Measurements from ENCODE around the gene PIM3.

Gene PIM3

DNA sequence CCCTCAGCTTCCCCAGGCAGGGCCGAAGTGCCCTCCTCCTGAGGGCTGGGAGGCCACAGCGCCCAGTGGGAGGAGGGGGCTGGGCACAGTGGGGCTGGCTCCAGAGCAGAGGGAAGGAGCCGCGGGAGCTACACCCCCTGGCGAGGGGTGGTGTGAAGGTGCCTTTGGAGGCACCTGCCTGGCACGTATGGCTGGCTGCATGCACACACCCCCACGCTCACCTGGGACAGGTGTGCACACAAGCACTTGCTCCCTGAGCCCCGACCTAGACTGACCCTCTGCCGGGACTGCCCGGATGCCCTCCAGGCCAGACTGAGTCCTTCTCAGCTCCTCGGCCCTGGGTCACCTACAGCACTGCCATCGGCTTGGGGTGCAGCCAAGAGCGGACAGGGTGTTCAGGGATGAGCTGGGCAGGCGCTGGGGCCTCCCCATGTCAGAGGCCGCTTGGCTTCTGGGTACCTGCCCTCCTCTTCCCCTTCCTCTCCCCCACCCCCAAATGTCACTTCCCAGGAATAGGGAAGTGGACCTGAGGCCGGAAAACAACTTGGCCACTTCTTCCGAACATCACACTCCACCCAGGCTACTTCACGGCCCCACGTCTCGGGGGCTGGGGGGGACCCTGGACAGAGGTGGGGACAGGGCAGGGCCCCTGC is 7.4 kb upstream of the PIM3 start:
- in situ Hi-C loops (cut with MboI; ENCODE audit: low sequenced_read_pairs): no loop called here

DNA sequence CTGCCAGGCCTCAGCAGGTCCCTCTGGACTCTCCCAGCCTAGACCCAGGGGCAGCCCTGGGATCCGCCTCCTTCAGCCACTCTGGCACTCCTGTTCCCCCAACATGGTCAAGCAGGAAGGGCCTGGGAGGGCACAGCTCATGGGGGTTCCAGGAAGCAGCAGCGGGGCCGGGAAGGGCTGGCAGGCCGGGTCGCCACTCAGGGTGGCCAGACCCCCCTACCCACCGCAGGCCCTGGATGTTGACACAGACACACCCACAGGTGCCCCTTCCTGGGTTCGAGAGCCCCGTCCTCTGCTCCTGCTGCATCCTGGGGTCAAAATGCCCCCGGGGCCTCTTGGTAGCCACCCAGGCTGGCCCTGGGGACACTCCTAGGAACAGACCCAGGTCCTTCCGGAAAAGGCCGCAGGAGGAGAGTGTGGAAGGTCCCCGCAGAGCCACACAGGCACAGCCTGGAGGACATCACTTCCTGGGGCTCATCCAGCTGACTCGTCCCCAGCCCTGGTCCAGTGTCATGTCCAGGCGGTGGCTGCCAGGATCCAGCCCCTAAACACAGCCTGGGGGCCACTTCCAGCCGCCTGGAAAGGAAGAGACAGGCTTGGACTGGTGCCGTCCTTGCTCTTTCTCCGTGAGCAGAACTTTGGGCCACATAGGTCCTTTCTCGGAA is 6.8 kb upstream of the PIM3 start:
- in situ Hi-C loops (cut with MboI; ENCODE audit: low sequenced_read_pairs): no loop called here

DNA sequence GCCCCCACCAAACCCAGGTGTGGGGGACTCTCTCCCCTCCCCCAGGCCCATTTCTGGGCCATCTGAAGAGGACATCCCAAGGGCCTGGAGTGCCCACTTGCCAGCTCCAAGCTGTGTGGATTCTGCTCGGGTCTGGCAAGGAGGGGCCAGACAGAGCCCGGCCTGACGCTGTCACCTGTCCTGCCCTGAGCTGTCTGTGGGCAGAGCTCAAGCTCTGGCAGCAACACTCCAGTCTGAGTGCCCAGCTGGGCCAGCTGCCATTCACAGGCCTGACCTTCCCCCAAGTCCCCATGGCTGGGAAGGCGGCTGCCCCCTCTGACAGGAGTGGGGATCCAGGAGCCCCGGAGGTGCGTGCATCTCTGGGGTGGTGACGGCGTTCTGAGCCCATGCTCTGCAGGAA is 6.2 kb upstream of the PIM3 start:
- in situ Hi-C loops (cut with MboI; ENCODE audit: low sequenced_read_pairs): no loop called here

DNA sequence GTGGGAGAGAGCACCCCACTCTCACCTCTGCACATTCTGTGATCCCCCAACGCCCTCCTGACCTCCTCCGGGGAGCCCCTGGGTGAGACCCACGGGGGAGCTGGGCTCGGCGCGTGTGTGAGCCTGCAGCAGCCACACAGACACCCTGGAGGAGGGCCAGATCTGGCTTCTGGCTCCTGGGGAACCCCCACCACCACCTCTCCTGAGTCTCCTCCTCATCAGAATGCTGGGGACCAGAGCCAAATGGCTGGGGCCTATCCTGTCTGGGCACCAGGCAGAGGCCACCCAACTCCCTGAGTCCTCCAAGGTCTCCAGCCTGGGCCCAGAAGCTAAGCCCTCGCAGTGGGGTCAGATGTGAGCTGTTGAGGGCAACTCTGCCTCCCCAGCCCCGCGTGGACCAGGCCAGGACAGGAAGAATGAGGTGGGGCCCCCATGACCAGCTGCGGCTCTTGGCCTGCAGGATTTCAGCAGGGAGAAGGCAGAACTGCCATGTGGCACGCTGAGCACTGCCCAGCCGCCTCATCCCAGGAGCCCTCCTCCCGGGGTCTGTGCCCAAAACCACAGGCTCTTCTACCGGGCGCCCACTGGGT is 5.5 kb upstream of the PIM3 start:
- in situ Hi-C loops (cut with MboI; ENCODE audit: low sequenced_read_pairs): no loop called here

DNA sequence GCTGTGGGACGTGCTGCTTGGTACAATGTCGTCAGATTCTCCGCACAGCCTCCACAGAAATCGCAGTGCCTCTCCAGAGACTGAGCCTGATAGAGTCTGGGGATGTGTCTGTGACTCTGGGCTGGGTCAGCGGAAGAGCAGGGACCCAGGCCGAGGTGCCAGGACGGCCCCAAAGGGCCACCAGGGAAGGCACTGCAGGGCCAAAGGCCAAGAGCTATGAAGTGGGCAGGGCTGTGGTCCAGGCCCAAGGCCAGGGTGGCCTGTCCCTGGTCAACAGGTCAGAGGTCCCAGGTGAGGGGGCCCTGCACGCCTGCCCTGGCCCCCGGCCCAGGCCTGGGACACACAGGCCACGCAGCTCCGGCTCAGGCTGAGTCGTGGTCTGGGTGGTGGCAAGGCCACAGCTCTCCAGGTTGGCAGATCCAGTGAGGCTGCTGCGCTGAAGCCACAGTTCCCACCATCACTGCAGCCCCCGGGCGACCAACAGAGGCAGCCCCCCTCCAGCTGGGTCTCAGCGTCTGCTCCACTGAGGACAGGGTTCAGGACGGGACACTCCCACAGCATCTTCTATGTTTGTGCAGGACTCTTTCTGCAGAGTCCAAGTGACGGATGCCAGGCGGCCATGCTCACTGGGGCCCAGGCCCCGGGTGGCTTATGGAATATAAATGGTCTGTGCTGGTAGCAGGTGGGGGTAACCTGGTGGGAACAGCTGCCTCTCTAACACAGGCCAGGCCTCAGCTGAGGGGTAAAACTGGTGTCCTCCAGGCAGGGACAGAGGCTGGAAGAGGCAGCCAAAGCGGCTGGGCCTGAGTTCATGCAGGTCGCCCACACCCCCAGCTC is 4.8 kb upstream of the PIM3 start:
- in situ Hi-C loops (cut with MboI; ENCODE audit: low sequenced_read_pairs): no loop called here

DNA sequence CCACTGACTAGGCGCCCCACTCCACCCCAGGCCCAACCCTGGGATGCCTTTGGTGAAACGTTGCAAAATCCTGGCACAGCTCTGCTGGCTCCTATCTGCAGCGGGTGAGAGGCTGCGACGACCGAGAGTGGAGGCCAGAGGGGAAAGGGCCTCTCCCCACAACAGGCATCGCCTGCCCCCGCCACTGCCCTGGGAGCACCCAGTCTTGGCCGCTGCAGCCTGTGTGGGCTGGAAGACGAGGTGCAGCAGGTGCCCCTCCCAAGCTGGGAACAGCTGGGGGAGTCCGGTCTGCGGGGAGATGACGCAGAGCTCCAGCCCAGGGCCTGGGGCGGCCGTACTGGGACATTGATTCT is 4.2 kb upstream of the PIM3 start:
- in situ Hi-C loops (cut with MboI; ENCODE audit: low sequenced_read_pairs): no loop called here

DNA sequence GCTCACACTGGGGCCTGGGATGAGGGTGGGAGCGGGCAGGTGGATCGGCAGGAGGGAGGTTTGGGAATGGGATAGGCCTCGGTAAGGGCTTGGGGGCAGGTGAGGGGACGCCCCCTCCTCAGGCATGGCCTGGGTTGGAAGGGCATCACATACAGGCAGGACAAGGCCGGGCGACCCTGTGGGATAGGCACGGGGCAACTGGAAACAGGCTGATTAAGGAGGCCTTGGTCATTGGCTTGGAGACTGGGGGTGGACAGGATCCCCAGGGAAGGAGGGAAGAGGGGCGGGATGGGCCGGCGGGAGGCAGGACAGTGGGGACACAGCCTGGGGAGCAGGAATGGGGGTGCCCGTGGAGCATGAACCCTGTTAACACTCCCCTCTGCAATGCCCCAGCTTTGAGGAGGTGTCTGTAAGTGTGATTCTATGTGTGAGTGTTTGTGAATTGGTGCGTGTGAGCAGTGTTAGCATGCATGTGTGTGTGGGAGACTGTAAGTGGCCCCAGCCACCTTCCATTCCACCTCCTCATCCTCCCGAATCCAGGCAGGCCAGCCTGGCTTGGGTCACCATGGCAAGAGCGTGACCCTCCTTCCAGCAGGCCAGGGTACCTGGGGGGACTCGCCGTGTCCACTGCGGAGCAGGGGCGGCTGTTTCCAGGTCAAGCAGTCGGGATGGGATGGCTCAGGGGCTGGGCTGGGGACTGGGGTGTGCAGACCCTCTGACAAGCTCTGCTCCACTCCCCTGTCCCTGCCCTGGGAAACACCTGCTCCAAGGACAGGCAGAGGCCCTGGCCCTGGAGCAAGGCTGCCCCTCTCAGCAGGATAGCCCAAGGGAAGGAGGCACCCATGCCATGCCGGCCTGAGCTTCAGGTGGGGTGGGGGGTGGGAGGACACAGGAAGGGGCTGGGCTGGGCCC is 3.4 kb upstream of the PIM3 start:
- in situ Hi-C loops (cut with MboI; ENCODE audit: low sequenced_read_pairs): no loop called here

DNA sequence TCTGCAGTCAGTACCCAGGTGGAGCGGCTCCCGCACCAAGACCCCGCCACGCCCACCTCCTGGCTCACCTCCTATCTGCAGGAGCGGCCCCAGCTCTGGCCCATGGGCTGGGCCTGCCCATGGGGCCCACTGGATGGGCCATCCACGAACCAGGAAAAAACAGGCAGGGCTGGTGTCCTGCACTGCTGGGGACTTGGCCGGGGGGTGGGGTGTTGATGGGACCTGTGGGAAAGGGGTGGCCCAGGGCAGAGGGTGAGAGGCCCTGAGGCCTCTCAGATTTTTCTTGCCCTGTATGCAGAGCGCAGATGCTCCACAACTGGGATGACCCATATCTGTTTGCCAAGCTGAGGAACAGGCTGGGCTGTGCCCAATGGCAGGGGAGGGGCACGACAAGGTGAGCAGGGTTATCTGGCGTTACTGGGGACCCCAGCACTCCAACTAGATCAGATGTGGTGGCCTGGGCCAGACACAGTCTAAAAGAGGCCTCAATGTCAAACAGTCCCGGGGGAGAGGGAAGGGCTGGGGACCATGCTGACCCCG is 2.7 kb upstream of the PIM3 start:
- in situ Hi-C loops (cut with MboI; ENCODE audit: low sequenced_read_pairs): no loop called here

DNA sequence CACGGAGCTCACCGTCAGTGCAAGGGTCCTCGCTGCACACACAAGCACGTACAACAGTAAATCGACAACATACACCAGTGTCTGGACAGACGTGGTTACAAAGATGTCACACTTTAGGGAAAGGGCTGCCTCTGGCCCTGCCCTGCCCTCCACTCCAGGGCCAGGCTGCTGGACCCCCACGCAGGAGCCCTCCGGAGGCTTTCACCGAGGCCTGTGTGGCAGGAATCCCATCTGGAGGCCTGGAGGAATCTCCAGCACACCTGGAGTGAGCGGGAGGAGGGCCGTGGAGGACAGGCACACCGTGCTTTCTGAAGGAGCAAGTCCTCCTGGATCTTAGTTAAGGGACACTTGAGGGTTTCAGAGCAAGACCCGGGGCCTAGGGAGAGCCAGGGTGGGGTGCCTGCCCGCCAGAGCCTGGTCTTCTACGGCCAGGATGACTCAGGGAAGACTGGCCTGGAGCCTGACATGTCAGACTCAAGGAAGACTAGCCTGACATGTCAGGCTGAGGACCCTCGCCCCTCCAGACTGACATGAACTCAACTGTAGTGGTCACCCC is 2.1 kb upstream of the PIM3 start:
- in situ Hi-C loops (cut with MboI; ENCODE audit: low sequenced_read_pairs): no loop called here

DNA sequence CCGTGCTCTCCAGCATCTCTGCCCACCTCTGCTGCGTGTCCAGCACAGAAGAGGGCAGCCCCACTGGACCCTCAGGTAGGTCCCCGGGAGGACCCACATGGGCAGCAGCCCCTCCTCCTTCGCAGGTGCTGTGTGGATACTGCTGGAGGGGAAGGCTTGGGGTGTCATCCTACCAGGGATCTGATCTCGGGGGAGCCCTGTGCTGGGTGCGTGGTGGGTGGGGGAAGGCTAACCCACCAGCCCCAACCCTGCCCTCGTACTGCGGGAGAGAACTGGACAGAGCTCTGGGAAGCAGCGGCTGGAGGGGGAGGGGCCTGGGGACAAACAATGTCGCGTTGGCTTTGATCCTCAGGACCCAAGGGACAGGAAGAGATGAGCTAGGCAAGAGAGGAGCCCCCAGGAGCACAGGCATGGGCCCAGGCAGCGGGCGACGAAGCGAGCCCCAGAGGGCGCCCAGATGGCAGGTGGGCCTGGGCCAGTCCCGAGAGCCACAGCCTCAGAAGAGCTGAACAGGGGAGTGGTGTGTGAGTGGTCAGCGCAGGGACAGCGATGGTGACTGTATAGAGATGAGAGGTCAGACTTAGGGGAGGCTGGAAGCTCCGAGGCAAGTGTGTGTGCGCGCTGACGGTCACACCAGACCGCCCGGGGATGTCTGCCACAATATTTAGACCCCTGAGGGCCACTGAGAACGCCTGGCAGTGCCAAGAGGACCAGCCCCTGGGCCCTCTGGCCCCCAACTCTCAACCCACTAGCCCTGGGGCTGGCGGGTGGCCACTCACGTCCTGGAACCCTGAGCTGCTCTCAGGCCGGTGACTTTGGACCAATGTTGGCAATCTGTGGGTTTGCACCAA is 1.4 kb upstream of the PIM3 start:
- in situ Hi-C loops (cut with MboI; ENCODE audit: low sequenced_read_pairs): no loop called here

DNA sequence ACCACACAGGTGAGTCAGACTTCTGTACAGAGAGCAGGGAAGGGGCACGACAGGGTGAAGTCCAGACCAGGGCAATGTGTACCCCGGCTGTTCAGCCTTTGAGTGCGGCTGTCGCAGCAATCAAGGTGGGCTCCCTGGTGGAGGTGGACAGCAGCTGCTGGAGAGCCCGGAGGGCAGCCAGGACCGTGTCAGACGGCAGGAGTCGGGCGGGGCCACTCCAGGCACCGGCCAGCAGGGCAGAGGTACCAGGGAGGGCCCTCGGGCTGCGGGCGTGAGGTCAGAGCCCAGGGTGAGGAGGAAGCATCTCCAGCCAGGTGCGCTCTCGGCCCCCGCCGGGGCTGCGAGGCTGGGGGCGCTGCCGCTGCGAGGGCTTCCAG is 802 bp upstream of the PIM3 start:
- in situ Hi-C loops (cut with MboI; ENCODE audit: low sequenced_read_pairs): no loop called here

DNA sequence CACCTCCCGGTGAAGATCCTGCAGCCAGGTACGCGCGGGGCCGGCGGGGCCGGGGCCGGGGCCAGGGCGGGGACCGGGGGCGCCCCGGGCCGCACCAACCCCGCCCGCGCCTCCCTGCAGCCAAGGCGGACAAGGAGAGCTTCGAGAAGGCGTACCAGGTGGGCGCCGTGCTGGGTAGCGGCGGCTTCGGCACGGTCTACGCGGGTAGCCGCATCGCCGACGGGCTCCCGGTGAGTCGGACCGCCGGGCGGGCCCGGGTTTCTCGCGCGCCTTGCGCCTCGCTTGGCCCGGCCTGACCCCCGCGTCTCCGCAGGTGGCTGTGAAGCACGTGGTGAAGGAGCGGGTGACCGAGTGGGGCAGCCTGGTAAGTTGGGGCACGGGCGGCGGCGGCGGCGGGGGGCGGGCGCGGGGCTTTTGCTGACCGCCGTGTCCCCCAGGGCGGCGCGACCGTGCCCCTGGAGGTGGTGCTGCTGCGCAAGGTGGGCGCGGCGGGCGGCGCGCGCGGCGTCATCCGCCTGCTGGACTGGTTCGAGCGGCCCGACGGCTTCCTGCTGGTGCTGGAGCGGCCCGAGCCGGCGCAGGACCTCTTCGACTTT is 531 bp downstream of the PIM3 start:
- in situ Hi-C loops (cut with MboI; ENCODE audit: low sequenced_read_pairs): no loop called here

DNA sequence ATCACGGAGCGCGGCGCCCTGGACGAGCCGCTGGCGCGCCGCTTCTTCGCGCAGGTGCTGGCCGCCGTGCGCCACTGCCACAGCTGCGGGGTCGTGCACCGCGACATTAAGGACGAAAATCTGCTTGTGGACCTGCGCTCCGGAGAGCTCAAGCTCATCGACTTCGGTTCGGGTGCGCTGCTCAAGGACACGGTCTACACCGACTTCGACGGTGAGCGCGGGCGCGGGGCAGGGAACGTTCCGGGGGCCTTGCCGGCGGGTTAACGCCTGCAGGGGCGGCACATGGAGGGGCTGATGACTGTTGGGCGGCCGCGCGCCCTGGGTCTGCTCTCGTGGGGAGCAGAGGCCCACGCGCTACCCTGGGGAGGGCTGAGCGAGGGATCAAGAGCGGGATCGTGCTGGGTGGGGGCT is 1.0 kb downstream of the PIM3 start:
- in situ Hi-C loops (cut with MboI; ENCODE audit: low sequenced_read_pairs): no loop called here

DNA sequence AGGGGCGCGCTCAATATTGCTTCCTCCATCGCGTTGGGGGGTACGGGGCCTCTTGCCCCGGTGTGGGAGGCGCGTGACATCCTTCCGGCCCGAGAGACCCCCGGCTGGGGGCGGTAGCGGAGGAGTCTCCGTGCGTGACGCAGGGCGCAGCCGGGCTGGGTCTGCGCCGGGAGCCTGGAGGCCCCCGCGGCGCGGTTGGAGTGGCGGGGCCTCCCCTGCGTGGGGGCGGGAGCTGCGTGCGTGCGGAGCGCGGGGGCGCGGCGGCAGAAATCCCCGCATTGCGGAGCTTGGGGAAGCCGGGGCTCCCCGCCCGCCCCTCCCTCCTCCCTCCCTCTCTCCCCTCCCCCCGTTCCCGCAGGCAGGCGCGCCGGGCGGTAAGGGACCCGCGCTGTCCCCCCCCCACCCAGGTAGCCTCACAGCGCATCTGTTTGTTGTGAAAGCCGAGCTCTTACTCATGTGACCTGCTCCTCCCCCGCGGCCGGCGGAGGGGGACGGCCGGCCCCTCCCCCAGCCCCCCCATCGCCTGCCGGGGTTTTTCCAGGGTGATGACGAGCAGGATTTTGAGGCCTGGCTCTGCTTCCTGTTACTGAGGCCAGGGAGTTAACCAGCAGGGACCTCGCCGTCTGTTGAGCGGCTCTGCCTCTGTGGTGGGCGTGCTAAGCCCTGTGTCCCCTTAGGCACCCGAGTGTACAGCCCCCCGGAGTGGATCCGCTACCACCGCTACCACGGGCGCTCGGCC is 1.6 kb downstream of the PIM3 start:
- in situ Hi-C loops (cut with MboI; ENCODE audit: low sequenced_read_pairs): no loop called here

DNA sequence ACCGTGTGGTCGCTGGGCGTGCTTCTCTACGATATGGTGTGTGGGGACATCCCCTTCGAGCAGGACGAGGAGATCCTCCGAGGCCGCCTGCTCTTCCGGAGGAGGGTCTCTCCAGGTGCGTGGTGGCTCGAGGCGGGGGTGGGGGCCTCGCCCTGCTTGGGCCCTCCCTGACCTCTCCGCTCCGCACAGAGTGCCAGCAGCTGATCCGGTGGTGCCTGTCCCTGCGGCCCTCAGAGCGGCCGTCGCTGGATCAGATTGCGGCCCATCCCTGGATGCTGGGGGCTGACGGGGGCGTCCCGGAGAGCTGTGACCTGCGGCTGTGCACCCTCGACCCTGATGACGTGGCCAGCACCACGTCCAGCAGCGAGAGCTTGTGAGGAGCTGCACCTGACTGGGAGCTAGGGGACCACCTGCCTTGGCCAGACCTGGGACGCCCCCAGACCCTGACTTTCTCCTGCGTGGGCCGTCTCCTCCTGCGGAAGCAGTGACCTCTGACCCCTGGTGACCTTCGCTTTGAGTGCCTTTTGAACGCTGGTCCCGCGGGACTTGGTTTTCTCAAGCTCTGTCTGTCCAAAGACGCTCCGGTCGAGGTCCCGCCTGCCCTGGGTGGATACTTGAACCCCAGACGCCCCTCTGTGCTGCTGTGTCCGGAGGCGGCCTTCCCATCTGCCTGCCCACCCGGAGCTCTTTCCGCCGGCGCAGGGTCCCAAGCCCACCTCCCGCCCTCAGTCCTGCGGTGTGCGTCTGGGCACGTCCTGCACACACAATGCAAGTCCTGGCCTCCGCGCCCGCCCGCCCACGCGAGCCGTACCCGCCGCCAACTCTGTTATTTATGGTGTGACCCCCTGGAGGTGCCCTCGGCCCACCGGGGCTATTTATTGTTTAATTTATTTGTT is 2.4 kb downstream of the PIM3 start:
- in situ Hi-C loops (cut with MboI; ENCODE audit: low sequenced_read_pairs): no loop called here

DNA sequence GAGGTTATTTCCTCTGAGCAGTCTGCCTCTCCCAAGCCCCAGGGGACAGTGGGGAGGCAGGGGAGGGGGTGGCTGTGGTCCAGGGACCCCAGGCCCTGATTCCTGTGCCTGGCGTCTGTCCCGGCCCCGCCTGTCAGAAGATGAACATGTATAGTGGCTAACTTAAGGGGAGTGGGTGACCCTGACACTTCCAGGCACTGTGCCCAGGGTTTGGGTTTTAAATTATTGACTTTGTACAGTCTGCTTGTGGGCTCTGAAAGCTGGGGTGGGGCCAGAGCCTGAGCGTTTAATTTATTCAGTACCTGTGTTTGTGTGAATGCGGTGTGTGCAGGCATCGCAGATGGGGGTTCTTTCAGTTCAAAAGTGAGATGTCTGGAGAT is 3.1 kb downstream of the PIM3 start:
- in situ Hi-C loops (cut with MboI; ENCODE audit: low sequenced_read_pairs): no loop called here
